ENCODE measurements around the gene RTCA.

The RTCA gene

DNA sequence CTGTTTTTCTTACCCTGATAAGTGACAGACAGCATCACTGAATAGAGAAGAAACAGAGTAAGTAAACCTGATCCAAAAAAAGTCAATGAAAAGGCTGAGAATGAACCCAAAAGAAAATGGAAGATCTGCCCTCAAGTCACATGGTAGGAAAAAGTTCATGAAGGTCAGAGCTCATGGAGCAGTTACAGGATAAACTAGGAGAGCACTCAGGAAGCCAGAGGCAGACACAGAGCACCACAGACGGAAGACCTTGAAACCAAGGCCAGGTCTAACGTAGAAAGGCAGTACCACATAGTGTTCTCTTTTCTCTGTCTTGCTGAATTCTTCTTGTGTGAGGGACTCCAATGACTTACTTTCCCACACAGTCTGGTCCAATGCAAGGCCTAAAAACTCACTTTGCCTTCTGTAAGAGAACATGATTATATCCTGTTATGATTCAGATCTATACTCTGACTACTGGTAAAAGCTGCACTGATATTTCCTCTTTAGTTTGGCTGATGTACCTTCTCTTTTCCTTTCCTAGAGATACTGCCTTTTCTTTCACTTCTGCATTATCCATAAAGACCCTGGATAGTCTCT, 40.8 kb downstream of the RTCA start:
- TF ChIP-seq CTCF (IDR thresholded peaks at IDR 0.05; ENCODE audit: low read depth, low read length, missing control alignments), result no peak
- no peak for DNase-seq (ENCODE audit: low read depth)
- no peak overlapping the region for H3K4me3 ChIP-seq (ENCODE audit: low read depth, low read length)

GRCh38 chr1:100308777-100309176, 42.8 kb downstream of the RTCA start:
- no peak for DNase-seq (ENCODE audit: low read depth)
- H3K4me3 ChIP-seq (ENCODE audit: low read depth, low read length), result no peak overlapping the region
- TF ChIP-seq CTCF (IDR thresholded peaks at IDR 0.05; ENCODE audit: low read depth, low read length, missing control alignments), result no peak

- no peak for TF ChIP-seq CTCF (IDR thresholded peaks at IDR 0.05; ENCODE audit: low read depth, low read length, missing control alignments)
- no peak for DNase-seq (ENCODE audit: low read depth)
- H3K4me3 ChIP-seq (ENCODE audit: low read depth, low read length), result no peak overlapping the region
Observed at GRCh38 chr1:100309863-100310262, 43.8 kb downstream of the RTCA start.

- H3K4me3 ChIP-seq (ENCODE audit: low read depth, low read length), result no peak overlapping the region
- no peak for TF ChIP-seq CTCF (IDR thresholded peaks at IDR 0.05; ENCODE audit: low read depth, low read length, missing control alignments)
- no peak for DNase-seq (ENCODE audit: low read depth)
Observed at GRCh38 chr1:100313382-100313781, 47.4 kb downstream of the RTCA start.

DNA sequence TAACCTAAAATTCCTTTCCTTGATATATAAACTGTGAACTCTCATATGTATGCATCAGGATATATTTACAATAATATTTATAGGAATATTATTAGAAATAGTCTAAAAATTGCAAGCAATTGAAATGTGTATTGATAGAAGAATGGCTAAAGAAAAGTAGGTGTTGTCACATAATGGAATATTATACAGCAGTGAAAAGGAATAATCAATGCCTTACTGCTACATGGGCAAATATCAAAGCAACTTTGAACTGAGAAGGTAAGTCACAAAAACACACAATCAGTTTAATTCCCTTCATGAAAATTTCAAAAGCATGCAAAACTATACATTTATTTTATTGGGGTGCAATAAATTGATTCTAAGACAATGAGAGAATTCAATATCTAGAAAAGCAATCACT, 50.6 kb downstream of the RTCA start:
- H3K4me3 ChIP-seq (ENCODE audit: low read depth, low read length), result no peak overlapping the region
- DNase-seq (ENCODE audit: low read depth), result no peak
- no peak for TF ChIP-seq CTCF (IDR thresholded peaks at IDR 0.05; ENCODE audit: low read depth, low read length, missing control alignments)

GRCh38 chr1:100320311-100321099, 54.5 kb downstream of the RTCA start:
- no peak overlapping the region for H3K4me3 ChIP-seq (ENCODE audit: low read depth, low read length)
- DNase-seq (ENCODE audit: low read depth), result no peak
- TF ChIP-seq CTCF (IDR thresholded peaks at IDR 0.05; ENCODE audit: low read depth, low read length, missing control alignments), result no peak

DNA sequence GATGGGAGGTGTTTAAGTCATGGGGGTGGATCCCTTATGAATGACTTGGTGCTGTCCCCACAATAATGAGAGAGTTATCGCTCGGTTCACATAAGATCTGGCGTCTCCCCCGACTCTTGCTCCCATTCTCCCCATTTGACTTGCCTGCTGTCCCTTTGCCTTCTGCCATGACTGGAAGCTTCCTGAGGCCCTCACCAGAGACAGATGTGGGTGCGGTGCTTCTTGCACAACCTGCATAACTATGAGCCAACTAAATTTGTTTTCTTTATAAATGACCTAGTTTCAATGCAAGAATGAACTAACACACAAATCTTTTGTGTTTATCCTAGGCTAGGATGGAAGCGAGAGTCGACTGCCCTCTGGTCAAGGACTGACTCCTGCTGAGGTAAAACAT, 55.1 kb downstream of the RTCA start:
- TF ChIP-seq CTCF (IDR thresholded peaks at IDR 0.05; ENCODE audit: low read depth, low read length, missing control alignments), result no peak
- no peak overlapping the region for H3K4me3 ChIP-seq (ENCODE audit: low read depth, low read length)
- no peak for DNase-seq (ENCODE audit: low read depth)
